NOMO-1 treated with DMSO at 0.1 percent for 48 hours (cell line): ENCODE results near the gene SPO11.

Experiments used
- DNase-seq: peaks from one replicate; lab custom pipeline; 2025; ENCODE audit not compliant: unreplicated experiment; lab: John Stamatoyannopoulos, UW

Gene SPO11

DNA sequence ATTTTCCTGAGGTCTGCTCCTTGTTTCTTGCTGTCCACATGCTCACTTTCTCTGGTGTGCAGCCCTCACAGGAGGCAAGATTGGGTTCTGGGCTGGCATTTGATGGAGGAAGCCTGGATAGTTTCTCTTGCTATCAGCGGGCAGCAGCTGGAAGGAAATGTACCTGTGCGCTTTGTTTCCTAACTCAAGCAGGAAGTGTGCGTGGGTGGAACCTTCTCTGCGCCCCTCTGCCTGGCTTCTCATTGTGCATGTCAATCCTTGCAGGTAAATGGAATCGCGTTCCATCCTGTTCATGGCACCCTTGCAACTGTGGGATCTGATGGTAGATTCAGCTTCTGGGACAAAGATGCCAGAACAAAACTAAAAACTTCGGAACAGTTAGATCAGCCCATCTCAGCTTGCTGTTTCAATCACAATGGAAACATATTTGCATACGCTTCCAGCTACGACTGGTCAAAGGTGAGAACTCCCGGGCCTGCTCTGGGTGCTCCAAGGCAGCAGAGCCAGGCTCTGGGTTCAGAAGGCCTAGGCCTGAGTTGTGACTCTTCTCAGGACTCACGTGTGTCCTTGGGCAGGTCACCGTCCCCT, 44.8 kb downstream of the SPO11 start:
- no peak for DNase-seq

DNA sequence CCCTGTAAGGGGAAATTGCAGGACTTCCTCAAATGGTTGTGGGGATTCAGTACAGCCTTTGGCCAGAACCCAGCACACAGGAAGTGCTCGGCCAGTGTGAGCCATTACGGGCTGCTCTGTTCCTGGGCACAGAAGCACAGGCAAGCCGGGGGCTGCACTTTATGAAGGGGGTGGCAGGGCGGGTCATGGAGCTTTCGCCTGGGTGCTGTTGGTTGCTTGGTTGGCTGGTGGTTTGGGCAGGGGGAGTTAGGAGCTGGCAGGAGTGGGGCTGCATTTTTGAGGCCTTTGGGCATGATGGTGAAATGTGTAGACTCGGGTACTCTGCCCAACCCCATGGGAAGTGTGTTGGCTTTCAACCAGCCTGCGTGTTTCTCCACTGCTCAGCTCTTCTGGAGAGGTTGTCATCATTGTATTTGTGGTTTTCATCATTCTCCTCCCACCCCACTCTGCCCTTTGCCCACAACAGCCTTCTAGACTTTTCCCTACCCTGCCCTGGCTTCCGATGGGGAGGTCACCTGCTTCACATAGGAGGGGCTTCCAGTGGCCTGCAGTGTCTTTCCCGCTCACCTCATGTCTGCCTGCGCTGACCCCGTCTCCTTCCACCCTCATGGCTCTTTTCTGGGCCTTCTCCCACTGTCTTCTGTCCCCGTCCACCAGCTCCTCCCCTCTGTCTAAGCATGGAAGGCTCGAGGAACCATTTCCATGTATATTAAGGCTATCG, 45.5 kb downstream of the SPO11 start:
- peak; percentile 68 for DNase-seq

DNA sequence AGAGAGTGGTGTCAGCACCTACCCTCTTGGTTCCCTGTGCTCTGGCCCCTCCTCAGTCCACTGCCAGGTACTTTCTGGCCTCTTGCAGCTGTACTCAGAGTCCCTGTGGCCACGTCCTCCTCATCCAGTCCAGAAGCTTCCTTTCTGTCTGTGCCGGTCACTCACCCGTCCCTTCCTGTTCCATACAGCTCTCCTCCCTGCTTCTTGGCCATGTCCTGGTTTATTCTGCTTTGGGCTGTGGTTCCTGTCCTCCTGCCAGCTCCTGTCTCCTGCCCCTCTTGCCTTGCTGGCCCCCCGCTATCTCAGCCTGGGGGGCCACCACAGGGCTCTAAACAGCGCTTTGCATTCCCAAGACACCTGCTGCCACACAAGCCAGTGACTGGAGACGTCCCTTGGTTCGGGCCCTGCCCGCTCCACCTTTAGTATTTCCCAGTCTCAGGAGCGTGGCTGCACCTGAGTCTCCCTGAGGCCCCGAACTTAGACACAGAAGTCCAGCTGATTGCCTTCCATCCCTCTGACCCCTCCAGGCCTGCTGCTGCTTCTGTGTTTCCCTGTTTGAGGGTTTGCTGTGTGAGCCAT, 46.1 kb downstream of the SPO11 start:
- no peak for DNase-seq

DNA sequence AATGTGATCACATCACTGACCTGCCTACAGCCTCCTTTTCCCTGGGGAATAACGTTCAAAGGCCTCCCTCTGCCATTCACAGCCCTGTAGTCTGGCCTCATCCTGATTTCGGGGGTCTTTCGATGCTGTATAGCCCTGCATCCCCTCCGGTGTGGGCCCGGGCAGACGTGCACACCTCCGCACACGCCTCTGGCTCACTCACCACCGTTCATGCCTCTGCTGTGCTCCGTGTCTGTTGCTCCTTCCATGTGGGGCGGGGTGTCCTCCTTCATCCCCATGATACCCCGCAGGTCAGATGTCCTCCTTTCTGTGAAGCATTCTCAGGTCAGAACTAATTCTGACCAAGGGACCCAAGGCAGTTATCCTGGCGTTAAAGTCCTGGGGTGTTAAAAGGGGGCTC, 47.7 kb downstream of the SPO11 start:
- no peak for DNase-seq

DNA sequence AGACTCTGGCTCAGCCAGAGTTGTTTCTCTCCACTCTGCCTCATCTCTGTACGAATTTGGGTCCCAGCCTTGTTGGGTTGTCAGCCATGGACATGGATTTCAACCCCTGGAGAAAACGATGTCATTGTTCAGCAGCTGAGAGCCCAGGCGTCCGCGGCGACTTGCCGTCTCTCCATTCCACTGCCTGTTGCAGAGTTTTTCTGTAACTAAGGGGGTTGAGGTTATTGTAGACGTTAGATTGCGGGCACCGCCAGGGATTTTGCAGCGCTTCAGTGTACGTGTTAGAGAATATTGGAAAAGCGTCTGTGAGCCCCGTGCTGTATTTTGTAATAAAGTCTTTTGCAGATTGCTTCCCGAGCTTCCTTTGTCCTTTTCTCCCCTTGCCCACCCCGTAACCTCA, 48.5 kb downstream of the SPO11 start:
- DNase-seq, result no peak

DNA sequence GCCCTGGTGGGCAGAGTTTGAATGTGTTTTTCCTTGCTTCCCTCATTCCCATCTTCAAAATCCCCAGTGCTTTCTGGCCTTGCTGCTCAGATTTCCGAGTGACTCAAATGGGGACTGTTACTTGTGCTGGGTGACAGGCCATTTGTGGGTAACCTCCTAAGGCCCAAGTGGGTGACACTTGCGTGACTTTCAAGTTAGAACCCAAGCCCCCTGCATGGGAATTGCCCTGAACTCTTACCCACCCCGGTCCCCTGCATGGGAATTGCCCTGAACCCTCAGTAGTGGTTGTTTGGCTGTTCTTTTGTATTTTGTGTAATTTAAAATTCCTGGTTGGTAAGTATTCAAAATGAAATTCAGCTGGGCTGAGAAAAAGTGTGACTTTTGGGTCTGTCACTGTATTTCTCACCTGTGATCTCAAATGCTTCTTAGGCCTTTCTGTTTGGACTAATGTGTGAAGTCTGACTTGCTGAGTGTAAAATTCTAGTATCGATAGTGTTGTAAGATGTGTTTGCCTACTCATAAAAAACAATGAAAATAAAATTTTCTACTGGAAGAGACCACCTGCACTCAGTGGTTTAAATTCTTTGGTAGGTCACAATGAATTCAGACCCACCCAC, 49.2 kb downstream of the SPO11 start:
- DNase-seq, result no peak

DNA sequence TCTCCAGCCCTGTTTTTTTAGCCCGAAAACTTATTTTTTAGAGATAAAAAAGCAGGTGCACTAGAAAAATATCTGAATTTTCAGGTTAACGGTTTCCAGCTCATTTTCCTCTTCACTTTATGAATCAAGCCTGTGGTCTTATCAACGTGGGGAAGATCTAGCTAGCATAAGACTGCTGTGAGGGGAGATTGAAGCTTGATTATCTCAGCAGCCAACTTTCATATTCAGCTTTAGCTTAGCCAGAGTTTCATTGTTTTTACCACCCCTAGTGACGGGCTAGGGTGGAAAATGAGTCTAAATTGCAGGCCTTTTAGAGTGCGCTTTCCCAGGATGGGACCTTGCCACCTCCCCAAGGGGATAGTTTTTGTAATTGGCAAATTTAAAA, 49.7 kb downstream of the SPO11 start:
- no peak for DNase-seq

DNA sequence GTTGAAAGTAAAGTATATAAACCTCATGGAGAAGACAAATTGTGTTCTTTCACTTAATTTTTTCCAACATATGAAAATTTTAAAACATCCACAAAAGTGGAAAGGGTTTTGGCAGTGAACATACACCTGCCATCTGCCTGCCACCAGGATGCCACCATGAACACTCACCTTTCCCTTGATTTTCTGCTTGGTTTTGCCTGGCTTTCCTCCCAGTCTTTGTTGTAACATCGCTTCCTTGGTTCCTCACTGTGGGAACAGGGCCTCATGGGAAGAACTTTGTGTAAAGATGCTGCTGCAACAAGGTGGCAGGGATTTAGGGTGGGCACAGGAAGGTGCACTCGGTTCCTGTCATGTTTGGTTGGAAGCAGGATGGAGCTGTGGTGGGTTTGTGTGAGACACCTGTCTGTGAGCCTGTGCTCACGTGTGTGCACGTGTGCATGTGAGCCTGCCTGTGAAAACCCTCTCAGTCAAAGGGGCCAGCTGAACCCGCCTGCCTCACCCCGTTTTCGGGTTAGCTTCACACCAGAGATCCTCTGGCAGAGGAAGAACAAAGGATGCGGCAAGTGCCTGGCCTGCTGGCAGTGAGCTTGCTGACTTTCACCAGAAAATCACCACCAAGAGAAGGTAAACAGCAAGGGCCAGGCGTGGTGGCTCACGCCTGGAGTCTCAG, 50.6 kb downstream of the SPO11 start:
- DNase-seq, result no peak

DNA sequence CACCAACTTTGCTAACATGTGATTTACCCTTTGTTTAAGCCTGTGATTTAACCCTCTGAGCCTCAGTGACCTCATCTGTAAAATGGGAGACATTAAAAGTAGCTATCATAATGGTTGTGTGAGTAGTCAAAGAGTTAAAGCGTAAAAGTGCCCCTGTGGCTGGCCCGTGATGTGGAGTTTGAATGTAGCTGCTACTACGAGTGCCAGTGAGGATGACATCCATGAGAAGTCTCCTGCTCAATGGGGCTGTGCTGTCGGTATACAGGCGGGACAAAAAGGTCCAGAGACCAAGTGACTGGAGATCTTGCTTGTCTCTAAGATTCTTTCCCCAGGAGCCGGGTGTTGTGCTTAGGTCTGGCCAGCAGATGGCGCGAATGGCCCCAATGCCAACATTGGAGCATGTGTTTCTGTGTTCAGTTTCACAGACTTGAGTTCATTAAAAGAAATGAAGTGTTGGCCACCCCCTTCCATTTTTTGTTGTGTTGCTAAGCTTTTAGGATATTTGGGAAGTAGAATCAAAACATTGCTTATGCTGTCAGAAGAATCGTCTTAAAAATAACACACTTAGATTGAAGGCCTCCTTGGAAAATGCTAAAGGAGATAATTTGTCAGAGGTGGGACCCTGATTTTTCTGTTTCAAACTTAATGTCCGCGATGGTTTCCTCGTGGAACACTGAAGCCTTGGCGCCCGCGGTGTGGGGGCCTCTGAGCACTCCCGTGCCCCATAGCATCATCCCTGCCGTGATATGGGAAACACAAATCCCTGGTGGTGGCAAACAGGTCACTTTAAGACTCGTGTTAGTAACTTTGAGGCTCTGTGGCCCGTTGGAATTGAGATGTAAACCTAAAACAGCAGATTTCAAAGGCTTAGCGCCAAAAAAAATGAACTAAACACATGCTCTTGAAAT, 52.2 kb downstream of the SPO11 start:
- DNase-seq, result peak; percentile 67

DNA sequence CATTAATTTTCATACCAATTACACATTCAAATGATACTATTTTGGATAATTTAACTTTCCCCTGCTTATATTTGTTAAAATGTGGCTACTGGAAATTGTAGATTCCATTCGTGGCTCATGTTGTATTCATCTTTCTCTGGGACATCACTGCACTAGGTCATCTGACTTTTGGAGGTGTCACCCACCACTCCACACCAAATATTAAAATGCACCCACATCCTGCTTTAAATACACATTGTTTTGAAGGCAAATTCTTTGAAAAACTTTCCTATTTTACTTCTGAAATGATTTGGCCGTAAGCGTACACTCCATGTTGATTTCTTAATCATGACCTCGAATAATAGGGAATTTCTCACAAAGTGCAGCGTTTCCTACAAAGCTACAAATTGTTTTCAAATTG, 52.9 kb downstream of the SPO11 start:
- DNase-seq, result no peak

DNA sequence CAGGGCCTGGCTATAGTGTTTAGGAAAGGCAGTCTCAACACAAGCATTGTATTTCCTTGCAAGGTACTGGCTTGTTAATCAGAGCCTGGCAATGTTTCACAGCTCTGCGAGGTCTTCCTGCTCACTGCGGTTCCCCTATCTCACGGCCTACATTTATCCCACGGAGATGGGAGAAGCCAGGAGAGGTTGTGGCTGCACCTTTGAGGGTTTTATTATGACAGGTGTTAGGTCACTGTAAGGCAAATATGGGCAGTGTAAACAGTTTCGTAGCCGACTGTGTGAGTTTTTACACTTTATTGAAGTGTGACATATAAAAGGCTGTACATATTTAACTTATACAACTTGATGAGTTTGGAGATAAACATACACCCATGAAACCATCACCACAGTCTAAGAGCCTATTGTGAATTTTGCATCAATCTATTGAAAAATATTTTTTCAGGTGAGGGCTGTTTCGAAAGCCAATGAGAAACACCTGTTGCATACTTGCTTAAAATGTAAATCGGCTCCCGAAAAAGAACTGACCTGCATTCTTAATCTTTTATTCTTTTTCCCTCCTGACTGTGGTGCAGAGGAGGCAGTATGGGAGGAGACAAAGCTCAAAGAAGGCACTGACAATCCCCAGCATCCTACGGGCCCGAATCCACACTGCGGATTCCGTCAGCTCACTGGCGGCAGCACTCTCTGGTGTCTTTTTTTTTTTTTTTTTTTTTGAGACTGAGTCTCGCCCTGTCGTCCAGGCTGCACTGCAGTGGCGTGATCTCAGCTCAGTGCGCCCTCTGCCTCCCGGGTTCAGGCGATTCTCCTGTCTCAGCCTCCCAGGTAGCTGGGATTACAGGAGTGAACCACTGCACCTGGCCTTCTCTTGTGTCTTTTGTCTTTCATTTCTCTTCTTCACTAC, 54.1 kb downstream of the SPO11 start:
- no peak for DNase-seq

DNA sequence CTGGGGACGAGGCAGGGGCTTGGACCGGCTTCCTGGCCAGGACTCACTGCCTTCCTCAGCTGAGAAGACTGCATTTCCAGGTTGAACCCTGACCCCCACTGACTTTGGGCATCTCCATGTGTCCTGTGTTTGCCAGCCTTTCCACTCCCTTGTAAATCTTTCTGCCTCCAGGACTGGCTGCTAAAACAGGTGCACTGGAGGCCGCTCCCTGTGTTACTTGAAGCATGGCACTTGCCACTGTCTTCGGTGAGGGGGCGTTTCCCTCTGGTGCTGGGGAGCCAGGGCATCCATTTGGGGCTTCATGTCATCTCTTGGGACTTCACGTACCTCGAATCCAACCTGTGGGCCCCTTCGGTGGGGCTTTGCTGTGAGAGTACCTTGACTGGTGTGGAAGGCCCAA, 54.9 kb downstream of the SPO11 start:
- no peak for DNase-seq

DNA sequence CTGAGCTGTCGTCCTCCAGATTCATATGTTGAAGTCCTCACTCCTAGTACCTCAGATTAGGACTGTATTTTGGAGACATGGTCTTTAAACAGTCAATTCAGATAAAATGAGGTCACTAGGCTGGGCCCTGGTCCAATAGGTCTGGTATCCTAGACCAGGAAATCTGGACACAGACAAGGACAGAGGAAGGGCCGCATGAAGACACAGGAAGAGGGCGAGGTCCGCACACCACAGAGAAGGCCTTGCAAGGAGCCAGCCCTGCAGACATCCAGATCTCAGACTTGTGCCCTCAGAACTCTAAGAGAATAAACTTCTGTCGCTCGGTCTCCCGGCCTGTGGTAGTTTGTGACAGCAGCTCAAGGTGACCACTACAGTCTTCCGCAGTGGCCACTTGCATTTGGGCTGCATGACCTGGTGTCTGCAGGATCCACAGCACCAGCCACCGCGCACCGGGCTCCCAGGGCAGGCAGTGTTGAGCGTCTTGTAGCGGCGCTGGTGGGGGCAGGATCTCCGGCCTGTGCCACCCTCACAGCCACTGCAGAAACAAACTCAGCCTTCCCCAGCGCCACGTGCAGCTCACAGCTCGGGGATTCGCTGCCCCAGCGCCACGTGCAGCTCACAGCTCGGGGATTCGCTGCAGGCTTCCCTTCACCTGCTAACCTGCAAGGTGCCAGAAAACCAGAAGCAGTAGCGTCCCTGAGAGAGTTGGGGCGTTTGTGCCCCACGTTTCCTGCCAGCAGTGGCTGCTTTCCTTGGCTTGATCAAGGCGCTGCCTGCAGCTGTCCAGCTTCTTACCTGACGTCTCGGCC, 55.6 kb downstream of the SPO11 start:
- DNase-seq, result no peak

DNA sequence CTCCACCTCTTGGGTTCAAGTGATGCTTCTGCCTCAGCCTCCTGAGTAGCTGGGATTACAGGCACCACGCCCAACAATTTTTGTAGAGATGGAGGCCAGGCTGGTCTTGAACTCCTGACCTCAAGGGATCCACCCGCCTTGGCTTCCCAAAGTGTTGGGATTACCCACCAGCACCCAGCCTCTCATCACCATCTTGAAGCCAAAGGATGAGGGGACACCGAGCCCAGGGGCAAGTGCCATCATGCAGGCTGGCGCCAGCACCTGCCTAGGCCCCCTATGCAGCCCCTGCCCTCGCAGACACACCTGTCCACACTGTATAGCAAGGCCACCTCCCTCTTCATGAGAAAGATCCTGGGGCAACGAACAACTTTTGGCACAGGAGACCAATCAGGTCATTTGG, 56.3 kb downstream of the SPO11 start:
- no peak for DNase-seq

DNA sequence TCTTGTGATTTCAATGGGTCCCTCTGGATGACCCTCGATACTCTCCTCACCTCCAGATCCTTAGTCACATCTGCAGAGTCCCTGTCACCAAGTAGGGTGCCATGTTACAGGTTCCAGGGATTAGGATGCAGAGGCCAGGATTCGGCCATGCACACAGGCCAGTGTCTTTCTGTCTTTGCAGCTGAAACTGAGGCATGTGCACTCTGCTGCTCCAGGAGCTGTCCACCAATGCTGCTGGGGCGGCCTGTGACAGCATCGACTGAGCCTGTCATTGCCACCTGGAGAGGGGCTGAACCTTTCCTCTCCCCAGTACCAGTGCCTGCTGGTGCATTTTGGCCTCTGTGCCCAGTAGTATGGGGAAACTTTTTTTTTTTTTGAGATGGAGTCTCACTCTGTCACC, 57.2 kb downstream of the SPO11 start:
- DNase-seq, result no peak

DNA sequence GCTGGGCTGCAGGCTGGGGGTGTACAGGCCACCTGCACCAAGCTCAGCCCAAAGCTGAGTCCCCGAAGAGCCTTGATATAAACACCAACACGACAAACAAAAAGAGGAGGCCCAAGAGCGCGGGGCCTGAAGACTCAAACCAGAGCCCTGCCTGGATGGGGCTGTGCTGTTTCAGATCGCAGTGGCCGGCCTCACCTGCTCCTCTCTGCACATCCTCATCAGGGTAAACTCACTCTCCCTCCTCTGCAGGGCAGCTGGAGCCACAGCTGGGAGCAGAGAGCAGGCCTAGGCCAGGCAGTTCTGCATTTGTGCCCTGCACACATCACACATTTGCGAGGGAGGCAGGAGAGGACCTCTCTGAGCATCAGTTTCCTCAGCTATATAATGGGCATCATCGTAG, 57.9 kb downstream of the SPO11 start:
- DNase-seq, result no peak

DNA sequence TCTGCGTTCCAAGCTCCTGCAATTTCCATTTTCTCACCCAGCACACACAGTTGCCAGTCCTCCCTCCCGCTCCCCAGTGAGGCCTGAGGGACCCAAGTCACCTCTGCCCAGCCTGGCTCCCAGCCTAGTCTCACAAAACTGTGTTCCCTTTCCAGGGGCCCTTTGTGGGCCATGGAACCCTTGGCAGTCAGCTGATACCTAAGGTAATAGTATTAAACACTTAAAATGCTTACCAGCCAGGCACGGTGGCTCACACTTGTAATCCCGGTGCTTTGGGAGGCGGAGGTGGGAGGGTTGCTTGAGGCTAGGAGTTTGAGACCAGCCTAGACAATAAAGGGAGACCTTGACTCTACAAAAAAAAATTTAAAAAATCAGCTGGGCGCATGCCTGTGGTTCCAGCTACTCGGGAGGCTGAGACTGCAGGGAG, 58.4 kb downstream of the SPO11 start:
- no peak for DNase-seq

DNA sequence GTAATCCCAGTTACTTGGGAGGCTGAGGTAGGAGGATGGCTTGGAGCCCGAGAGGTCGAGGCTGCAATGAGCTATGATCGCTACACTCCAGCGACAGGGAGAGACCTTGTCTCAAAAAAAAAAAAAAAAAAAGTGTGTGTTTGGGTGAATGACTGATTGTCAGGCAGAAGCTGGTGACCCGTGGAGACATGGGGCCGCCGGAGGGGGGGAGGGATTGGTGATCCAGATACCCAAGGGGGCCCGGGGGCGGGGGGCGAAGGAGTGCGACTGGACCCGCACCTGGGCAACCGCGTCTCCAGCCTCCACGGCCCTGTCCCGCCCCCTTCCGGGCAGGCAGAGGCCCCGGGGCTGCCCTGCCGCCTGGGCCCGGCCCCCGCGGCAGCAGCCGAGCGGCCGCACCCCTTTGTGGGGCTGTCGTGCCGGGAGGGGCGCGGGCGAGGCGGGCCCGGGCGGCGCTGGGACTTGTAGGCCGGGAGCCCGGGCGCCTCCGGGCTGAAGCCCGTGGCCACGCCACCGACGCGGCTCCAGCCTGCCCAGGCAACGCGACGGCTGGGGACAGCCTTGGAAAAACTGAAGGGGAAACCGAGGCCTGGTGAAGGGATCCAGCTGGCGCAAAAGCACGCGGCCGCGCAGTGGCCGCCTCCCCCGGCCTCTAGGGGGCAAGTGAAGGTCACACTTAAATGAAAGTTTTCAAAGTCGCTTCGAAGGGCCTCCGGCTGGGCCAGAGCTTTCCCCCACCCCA, 59.5 kb downstream of the SPO11 start:
- peak; percentile 71 for DNase-seq
